Spleen (tissue), 7 donors: ENCODE data around the gene PALD1.

Source experiments
- POLR2A ChIP-seq, 3 donors: fragments of 450-650 bp; IDR thresholded peaks; one replicate each; pipeline ENCODE4 v1.5.1; 2017; ENCODE audit warnings: antibody characterized with exemption in 3 of 3, mild to moderate bottlenecking in 1 of 3
- POLR2AphosphoS5 ChIP-seq, 3 donors: sonication (generic); formaldehyde crosslinking; IDR thresholded peaks; one replicate each; pipeline ENCODE4 v1.5.1; 2017; ENCODE audit warnings: antibody characterized with exemption in 3 of 3
- TF ChIP-seq, protein P1 (sequence below), 11 experiments: fragments of 200-600 bp in 7 of 11; fragments of 450-650 bp in 4 of 11; sonication (generic) in 4 of 11; IDR thresholded peaks in 8 of 11; conservative IDR thresholded peaks in 3 of 11; 1 replicate in 7 of 11; 2 replicates in 4 of 11; pipeline versions ENCODE4 v1.4.0 to v1.8.0; 2016 to 2021; ENCODE audit warnings: antibody characterized with exemption in 11 of 11, inconsistent platforms in 4 of 11, mild to moderate bottlenecking in 1 of 11
- donor health status: DM: no; HTN: no; CAD: no; lungs with moderate emphysema.
- donor health status: DM: no; HTN: no; CAD: no.
- donor health status: DM: no; HTN: no; CAD: no.

DNA sequence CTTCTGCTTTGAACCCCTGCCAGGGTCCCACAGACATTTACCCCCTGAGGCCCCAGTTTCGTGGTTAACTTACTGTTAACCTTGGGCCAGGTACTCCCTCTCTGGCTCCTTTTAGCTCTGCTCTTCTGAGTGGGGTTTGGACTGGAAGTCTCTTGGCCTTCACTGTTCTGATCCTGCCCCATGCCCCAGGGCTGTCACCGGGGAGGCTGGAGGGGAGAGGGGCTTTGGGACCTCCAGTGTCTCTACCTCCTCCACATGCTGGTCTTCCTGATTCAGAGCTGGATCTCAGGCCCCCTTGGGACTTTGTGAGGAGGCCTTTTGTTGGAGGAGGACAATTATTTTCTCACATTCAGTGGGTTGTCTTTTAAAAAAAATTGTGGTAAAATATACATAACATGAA is 12.7 kb upstream of the PALD1 start:
- TF ChIP-seq, protein P1, sequence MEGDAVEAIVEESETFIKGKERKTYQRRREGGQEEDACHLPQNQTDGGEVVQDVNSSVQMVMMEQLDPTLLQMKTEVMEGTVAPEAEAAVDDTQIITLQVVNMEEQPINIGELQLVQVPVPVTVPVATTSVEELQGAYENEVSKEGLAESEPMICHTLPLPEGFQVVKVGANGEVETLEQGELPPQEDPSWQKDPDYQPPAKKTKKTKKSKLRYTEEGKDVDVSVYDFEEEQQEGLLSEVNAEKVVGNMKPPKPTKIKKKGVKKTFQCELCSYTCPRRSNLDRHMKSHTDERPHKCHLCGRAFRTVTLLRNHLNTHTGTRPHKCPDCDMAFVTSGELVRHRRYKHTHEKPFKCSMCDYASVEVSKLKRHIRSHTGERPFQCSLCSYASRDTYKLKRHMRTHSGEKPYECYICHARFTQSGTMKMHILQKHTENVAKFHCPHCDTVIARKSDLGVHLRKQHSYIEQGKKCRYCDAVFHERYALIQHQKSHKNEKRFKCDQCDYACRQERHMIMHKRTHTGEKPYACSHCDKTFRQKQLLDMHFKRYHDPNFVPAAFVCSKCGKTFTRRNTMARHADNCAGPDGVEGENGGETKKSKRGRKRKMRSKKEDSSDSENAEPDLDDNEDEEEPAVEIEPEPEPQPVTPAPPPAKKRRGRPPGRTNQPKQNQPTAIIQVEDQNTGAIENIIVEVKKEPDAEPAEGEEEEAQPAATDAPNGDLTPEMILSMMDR (IDR thresholded peaks at IDR 0.05 in 8 of 11, conservative IDR thresholded peaks at IDR 0.05 in 3 of 11): no peak
- no peak for TF ChIP-seq POLR2AphosphoS5 (IDR thresholded peaks at IDR 0.05)
- TF ChIP-seq POLR2A (IDR thresholded peaks at IDR 0.05): no peak
